GM19395 (cell line): Measurements from ENCODE around the gene DNAAF5.
A peak's percentile ranks its signal among the peaks of the same experiment; 100 is the strongest.

Source experiments
- ATAC-seq: cut with Tn5 transposase; IDR thresholded peaks from one replicate; pipeline ENCODE4 v1.9.1; 2021; ENCODE audit warnings: mild to moderate bottlenecking, moderate library complexity; ENCODE audit not compliant: unreplicated experiment

DNAAF5 gene

GRCh38 chr7:706721-707120 lies 19.8 kb upstream of the DNAAF5 start:
- no peak for ATAC-seq

GRCh38 chr7:707296-708000 lies 19.1 kb upstream of the DNAAF5 start:
- no peak for ATAC-seq

- ATAC-seq: no peak
Observed at GRCh38 chr7:710161-710560, 16.3 kb upstream of the DNAAF5 start.

GRCh38 chr7:711093-711921 lies 15.2 kb upstream of the DNAAF5 start:
- no peak for ATAC-seq

GRCh38 chr7:711922-712380 lies 14.5 kb upstream of the DNAAF5 start:
- ATAC-seq: no peak

- no peak for ATAC-seq
Observed at GRCh38 chr7:712381-713138, 13.9 kb upstream of the DNAAF5 start.

- no peak for ATAC-seq
Observed at GRCh38 chr7:713139-713457, 13.4 kb upstream of the DNAAF5 start.

GRCh38 chr7:713488-714230 lies 12.8 kb upstream of the DNAAF5 start:
- no peak for ATAC-seq

GRCh38 chr7:714251-714671 lies 12.2 kb upstream of the DNAAF5 start:
- no peak for ATAC-seq

- ATAC-seq: no peak
Observed at GRCh38 chr7:716222-716621, 10.3 kb upstream of the DNAAF5 start.

- no peak for ATAC-seq
Observed at GRCh38 chr7:716636-717035, 9.9 kb upstream of the DNAAF5 start.

GRCh38 chr7:721619-722248 lies 4.8 kb upstream of the DNAAF5 start:
- ATAC-seq: no peak

- ATAC-seq: no peak
Observed at GRCh38 chr7:723541-723940, 3.0 kb upstream of the DNAAF5 start.

GRCh38 chr7:724298-724697 lies 2.2 kb upstream of the DNAAF5 start:
- no peak for ATAC-seq

GRCh38 chr7:725223-726005 lies 1.1 kb upstream of the DNAAF5 start:
- ATAC-seq: no peak

- peak; percentile 35 for ATAC-seq
Observed at GRCh38 chr7:726854-727103, 280 bp downstream of the DNAAF5 start.

GRCh38 chr7:727104-727805 lies 756 bp downstream of the DNAAF5 start, which contains the start of gene PRKAR1B:
PRKAR1B (minus strand) TSS chr7:727281; CDS start chr7:711505, 15,776 bp downstream.
- peak; percentile 38 for ATAC-seq

- no peak for ATAC-seq
Observed at GRCh38 chr7:727806-728460, 1.4 kb downstream of the DNAAF5 start.

- no peak for ATAC-seq
Observed at GRCh38 chr7:728602-729001, 2.1 kb downstream of the DNAAF5 start.
